Suprapubic skin (tissue), 4 donors: ENCODE results near the gene LRRFIP1. TPM values are rescaled to one million over a fixed set of nuclear protein-coding genes. Genes with fewer than 3 reads are reported as not detected.
"Not testable (repeated sequence)": the region's sequence is repeated elsewhere in the genome, so short reads cannot be mapped to it uniquely, and the experiment has no call there.

Source experiments
- DNase-seq, 2 donors: peaks; one replicate each; pipeline ENCODE4 v3.0.0-alpha.2; 2019; ENCODE audit warnings: low spot score in 2 of 2
- H3K27ac ChIP-seq: fragments of 200-600 bp; sonication (generic); one replicate; pipeline ENCODE4 v1.5.1; 2019
- H3K27me3 ChIP-seq: fragments of 200-600 bp; sonication (generic); one replicate; pipeline ENCODE4 v1.5.1; 2019
- H3K36me3 ChIP-seq: fragments of 200-600 bp; sonication (generic); one replicate; pipeline ENCODE4 v1.5.1; 2019
- H3K4me1 ChIP-seq: fragments of 200-600 bp; sonication (generic); one replicate; pipeline ENCODE4 v1.5.1; 2019
- H3K4me3 ChIP-seq: fragments of 200-600 bp; sonication (generic); one replicate; pipeline ENCODE4 v1.5.1; 2019; ENCODE audit warnings: mild to moderate bottlenecking
- H3K9me3 ChIP-seq: fragments of 200-600 bp; sonication (generic); one replicate; pipeline ENCODE4 v1.5.1; 2019
- CTCF ChIP-seq, 2 donors: fragments of 200-600 bp in 1 of 2; fragments of 450-650 bp in 1 of 2; sonication (generic) in 1 of 2; IDR thresholded peaks; one replicate each; pipeline ENCODE4 v1.5.1; 2016 to 2019; ENCODE audit warnings: antibody characterized with exemption in 2 of 2, mild to moderate bottlenecking in 1 of 2, moderate library complexity in 1 of 2
- EP300 ChIP-seq: sonication (generic); formaldehyde crosslinking; IDR thresholded peaks from one replicate; pipeline ENCODE4 v1.6.1; 2017; ENCODE audit warnings: antibody characterized with exemption
- POLR2A ChIP-seq, 2 donors: fragments of 450-650 bp; IDR thresholded peaks; one replicate each; pipeline ENCODE4 v1.6.1; 2017; ENCODE audit warnings: antibody characterized with exemption in 2 of 2, mild to moderate bottlenecking in 2 of 2, moderate library complexity in 2 of 2
- POLR2AphosphoS5 ChIP-seq, 3 donors: sonication (generic); formaldehyde crosslinking; IDR thresholded peaks; one replicate each; pipeline ENCODE4 v1.6.1; 2017; ENCODE audit warnings: antibody characterized with exemption in 3 of 3
- WGBS: methylation state at CpG from one replicate; pipeline ENCODE4 v1.1.5; 2018; 5-methylcytosine and 5-hydroxymethylcytosine counted together
- total RNA-seq, 4 donors: library from RNA; depleted of rRNA; stranded (reverse); fragments of >200 nt; gene quantifications; one replicate each; pipeline ENCODE4 v1.1.0, GENCODE V29; 2016

LRRFIP1 gene
- total RNA-seq, 4 donors from 2014 or later = 100 to 150 (median 109) TPM

- no peaks in the 10 kb centered on the region for H3K9me3 ChIP-seq
- no peaks in the 10 kb centered on the region for H3K36me3 ChIP-seq
- 64% methylated on average over 14 of the region's 19 CpGs for WGBS
- H3K27me3 ChIP-seq = no peaks in the 10 kb centered on the region
- peak overlapping the region; percentile 52 for H3K27ac ChIP-seq
- no peak for TF ChIP-seq POLR2A (IDR thresholded peaks at IDR 0.05)
- no peak for TF ChIP-seq POLR2AphosphoS5 (IDR thresholded peaks at IDR 0.05)
- TF ChIP-seq EP300 = no peak
- TF ChIP-seq CTCF (IDR thresholded peaks at IDR 0.05) = no peak
- peaks cover 29% of the 10 kb centered on the region for H3K4me1 ChIP-seq
- DNase-seq = peak in 1 of 2 donors; percentile 64
- H3K4me3 ChIP-seq = no peak overlapping the region
Measured at GRCh38 chr2:237591141-237591881, 36.1 kb upstream of the LRRFIP1 start.

GRCh38 chr2:237592425-237592980 lies 34.9 kb upstream of the LRRFIP1 start:
- no peak for TF ChIP-seq POLR2A (IDR thresholded peaks at IDR 0.05)
- TF ChIP-seq CTCF (IDR thresholded peaks at IDR 0.05) = no peak
- Histone ChIP-seq H3K4me3 (no peak overlapping the region), H3K9me3 (no peaks in the 10 kb centered on the region), H3K27me3 (no peaks in the 10 kb centered on the region), H3K27ac (no peak overlapping the region), H3K4me1 (peaks cover 29% of the 10 kb centered on the region), H3K36me3 (no peaks in the 10 kb centered on the region)
- peak; percentile 58 to 73 for DNase-seq
- WGBS = 86% methylated on average over 15 of the region's 18 CpGs

GRCh38 chr2:237593036-237593435 lies 34.4 kb upstream of the LRRFIP1 start:
- H3K36me3 ChIP-seq = no peaks in the 10 kb centered on the region
- no peaks in the 10 kb centered on the region for H3K9me3 ChIP-seq
- peak in 1 of 2 donors; percentile 60 for DNase-seq
- H3K4me1 ChIP-seq = peaks cover 29% of the 10 kb centered on the region
- TF ChIP-seq EP300 (no peak), CTCF (IDR thresholded peaks at IDR 0.05) (no peak), POLR2A (IDR thresholded peaks at IDR 0.05) (no peak), POLR2AphosphoS5 (IDR thresholded peaks at IDR 0.05) (no peak)
- whole genome bisulfite sequencing = 95% methylated on average over 2 of the region's 10 CpGs
- H3K27ac ChIP-seq = no peak overlapping the region
- H3K27me3 ChIP-seq = no peaks in the 10 kb centered on the region
- H3K4me3 ChIP-seq = no peak overlapping the region

GRCh38 chr2:237593596-237594320 lies 33.6 kb upstream of the LRRFIP1 start:
- WGBS = 66% methylated on average over 11 of the region's 17 CpGs
- DNase-seq = peak in 1 of 2 donors; percentile 46
- Histone ChIP-seq H3K27ac (no peak overlapping the region), H3K4me1 (peaks cover 29% of the 10 kb centered on the region), H3K27me3 (no peaks in the 10 kb centered on the region), H3K36me3 (no peaks in the 10 kb centered on the region), H3K4me3 (no peak overlapping the region), H3K9me3 (no peaks in the 10 kb centered on the region)
- TF ChIP-seq POLR2A (IDR thresholded peaks at IDR 0.05) = no peak
- no peak for TF ChIP-seq POLR2AphosphoS5 (IDR thresholded peaks at IDR 0.05)
- TF ChIP-seq CTCF (IDR thresholded peaks at IDR 0.05) = no peak
- no peak for TF ChIP-seq EP300

- H3K9me3 ChIP-seq = no peaks in the 10 kb centered on the region
- no peak for TF ChIP-seq EP300
- no peak for TF ChIP-seq POLR2AphosphoS5 (IDR thresholded peaks at IDR 0.05)
- TF ChIP-seq CTCF (IDR thresholded peaks at IDR 0.05) = no peak
- TF ChIP-seq POLR2A (IDR thresholded peaks at IDR 0.05) = no peak
- no peak overlapping the region for H3K27ac ChIP-seq
- H3K4me1 ChIP-seq = peaks cover 29% of the 10 kb centered on the region
- WGBS = 73% methylated on average over 5 of the region's 5 CpGs
- DNase-seq = no peak
- H3K4me3 ChIP-seq = no peak overlapping the region
- H3K27me3 ChIP-seq = no peaks in the 10 kb centered on the region
- no peaks in the 10 kb centered on the region for H3K36me3 ChIP-seq
Measured at GRCh38 chr2:237594514-237594871, 32.9 kb upstream of the LRRFIP1 start.

GRCh38 chr2:237595829-237596519 lies 31.4 kb upstream of the LRRFIP1 start:
- not testable (repeated sequence) for H3K9me3 ChIP-seq, H3K4me3 ChIP-seq, H3K27me3 ChIP-seq, DNase-seq, H3K36me3 ChIP-seq, H3K27ac ChIP-seq
- H3K4me1 ChIP-seq = peaks cover 27% of the 10 kb centered on the region
- WGBS = 95% methylated on average over 5 of the region's 5 CpGs
